ENCODE results near the gene ANKRD34A.
A peak's percentile ranks its signal among the peaks of the same experiment; 100 is the strongest.

GRCh38 chr1:145991735-145992412 lies 27.5 kb upstream of the ANKRD34A start:
- TF ChIP-seq POLR2AphosphoS5 (IDR thresholded peaks at IDR 0.05) (peak; percentile 38 to 60 (median 54)), CTCF (IDR thresholded peaks at IDR 0.05) (no peak), EP300 (IDR thresholded peaks at IDR 0.05) (no peak), POLR2A (IDR thresholded peaks at IDR 0.05) (peak in 1 of 2 donors; percentile 7)
